ENCODE data around the gene EML2.

Gene EML2

DNA sequence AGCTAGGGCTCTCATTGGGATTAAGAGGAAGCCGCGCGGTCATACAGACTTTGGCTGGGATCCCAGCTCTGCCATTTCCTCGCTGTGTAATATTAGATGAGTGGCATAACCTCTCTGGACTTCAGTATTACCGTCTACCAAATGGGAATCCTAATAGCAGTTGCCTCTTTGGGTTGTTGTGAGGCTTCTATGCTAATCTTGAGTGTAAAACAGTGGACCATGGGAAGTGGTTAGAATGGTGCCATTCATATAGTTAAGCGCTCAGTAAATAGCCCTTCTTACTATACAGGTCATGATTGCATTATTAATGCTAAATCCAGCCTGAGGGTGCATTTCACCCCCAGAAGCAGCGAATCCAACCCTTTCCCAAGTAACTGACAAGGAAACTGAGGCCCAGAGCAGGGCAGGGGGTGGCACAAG lies 54.0 kb downstream of the EML2 start:
- DNase-seq = no peak

DNA sequence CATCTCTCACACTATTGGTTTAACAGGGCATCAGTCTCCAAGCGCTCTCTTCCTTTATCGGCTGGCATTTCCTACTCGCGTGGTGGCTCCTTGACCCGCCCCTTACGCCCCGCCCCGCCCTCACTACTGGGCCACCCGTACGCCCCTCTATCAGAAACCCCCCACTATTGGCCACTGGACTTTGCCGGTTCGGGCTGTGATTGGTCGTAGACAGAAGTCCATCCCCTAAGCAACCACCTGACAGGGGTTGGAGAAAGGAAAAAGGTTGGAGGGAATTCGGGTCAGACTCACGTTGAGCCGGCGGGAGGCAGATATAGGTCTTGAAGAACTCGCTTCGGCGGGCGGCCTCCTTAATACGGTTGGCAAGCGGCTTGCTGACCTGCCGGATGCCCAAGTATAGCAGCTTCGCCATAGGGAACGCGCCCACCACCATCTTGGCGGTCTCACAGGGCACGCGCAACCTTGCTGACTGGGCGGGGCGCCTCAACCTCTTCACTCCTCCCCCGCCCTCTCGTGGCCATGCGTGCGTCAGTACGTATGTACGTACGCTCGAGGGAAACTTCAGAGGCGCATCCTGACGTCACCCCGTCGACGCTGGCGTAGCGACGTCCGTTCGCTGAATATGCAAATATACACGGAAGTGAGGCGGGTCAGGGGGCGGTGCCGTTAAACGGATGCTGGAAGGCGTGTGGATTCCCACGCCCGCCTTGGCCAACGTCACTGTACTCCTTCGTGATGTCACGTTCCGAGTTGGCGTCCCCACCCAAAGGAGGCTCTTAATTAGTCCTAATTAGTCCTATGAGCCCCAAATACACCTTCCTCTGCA lies 54.7 kb downstream of the EML2 start, which contains the start of gene OPA3:
Gene OPA3, minus strand, starts transcription at position 471 of the 826 bp plus-strand sequence. Its CDS starts 38 bp downstream, at position 433.
- peak; percentile 82 to 100 (median 99) for DNase-seq

DNA sequence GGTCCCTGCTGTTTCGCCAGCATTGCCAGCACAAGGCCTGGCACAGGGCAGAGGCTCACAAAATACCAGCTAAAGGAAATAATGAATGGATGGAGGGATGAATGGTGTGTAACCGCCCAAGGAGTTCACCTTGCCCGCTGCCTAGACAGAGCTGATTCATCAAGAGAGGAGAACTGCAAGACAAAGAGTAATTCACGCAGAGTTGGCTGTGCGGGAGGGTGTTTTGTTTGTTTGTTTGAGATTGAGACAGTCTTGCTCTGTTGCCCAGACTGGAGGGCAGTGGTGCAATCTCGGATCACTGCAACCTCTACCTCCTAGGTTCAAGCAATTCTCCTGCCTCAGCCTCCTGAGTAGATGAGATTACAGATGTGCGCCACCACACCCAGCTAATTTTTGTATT lies 57.6 kb downstream of the EML2 start:
- DNase-seq = peak in 1 of 14 donors; percentile 17

DNA sequence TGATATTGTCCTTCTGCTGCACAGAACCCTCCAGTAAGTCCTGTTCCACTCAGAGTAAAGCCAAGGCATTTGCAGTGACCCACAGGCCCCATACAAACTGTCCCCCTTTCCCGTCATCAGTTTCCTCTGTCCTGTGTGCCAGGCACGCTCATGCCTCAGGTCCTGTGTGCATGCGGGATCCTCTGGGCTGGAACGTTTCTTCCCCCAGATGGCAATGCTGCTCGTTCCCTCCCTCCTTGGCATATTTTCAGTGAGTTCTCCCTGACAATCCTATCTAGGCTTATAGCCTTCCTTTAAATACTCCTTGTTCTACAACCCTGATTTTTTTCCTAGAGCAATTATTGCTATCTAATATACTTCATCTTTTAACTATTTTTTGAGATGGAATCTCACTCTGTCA lies 60.3 kb downstream of the EML2 start:
- DNase-seq = peak in 1 of 14 donors; percentile 63

DNA sequence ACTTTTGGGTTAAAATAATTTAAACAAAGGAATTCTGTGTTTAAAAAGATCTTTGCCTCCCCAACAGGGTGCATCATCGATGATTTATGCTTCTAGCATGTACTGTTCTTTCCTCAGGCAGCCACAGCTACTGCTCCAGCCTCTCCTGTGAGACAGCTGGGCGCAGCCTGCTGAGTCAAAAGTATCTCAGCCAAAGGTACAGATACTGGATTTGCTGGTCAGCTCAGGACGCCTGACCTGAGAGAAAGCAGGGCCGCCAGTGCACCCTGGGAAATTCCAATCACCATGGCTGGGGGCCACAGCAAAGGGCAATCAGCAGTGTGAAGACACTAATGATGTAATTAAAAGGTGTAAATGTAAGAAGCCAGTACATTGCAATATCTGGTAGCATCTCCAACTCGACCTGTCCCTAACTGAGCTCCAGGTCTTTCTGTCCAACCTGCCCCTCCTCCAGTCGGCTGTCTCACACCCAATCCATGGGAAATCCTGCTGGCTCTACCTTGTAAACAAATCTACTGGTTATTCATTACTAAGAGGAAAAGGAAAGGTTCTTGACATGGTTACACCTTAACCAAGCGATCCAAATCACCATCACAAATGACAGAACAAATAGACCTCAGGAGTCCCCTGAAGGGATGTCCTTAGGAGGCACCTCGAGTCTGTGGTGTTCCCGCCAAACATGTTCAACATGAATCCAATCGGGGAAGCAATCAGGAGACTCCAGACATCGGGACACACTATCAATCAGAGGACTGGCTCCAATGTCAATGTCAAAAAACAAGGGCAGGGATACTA lies 61.9 kb downstream of the EML2 start:
- DNase-seq = peak in 1 of 14 donors; percentile 27

DNA sequence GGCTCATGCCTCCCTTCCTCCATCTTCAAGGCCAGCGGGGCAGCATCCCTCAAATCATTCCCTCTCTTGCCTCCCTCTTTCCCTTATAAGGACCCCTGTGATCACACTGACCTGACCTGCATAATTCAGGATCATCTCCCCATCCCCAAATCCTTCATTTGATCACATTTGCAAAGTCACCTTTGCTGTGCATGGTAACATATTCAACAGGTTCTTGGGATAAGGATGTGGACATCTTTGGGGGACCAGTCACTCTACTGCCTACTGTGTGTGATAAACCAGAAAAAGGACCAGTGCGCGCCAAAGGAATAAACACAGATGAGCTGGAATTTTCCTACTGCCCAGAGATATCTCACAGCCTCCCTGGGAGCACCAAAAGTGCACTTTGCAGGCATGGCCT lies 62.5 kb downstream of the EML2 start:
- peak in 1 of 14 donors; percentile 25 for DNase-seq

DNA sequence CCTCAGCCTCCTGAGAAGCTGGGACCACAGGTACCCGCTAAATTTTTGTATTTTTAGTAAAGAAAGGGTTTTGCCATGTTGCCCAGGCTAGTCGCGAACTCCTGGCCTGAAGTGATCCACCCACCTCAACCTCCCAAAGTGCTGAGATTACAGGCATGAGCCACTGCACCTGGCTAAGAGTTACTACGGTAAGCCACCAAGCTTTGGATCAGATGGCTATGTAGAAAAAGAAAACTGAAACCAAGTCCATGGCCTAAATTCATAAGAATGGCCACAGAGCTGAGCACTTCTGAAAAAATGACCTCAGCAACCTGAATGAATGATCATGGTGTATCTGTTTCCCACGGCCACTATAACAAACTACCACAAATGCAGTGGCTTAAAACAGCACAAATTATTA lies 64.0 kb downstream of the EML2 start:
- no peak for DNase-seq

DNA sequence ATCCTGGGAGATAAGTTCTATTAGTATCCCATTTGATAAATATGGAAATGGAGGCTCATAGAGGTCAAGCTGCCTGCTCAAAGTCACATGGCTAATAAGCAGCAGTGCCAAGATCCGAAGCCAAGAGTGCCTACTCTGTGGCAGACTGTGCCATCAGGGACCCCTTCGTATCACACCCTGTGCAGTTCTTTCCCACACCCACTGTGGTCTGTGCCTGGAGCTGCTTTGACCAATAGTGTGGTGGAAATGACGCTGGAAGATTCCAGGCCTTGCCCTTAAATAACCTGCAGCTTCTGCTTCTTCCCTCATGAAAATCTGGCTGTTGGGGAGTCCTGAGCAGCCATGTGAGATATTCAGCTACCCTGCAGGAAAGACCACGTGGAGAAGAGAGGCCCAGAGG lies 64.7 kb downstream of the EML2 start:
- peak in 1 of 14 donors; percentile 17 for DNase-seq

DNA sequence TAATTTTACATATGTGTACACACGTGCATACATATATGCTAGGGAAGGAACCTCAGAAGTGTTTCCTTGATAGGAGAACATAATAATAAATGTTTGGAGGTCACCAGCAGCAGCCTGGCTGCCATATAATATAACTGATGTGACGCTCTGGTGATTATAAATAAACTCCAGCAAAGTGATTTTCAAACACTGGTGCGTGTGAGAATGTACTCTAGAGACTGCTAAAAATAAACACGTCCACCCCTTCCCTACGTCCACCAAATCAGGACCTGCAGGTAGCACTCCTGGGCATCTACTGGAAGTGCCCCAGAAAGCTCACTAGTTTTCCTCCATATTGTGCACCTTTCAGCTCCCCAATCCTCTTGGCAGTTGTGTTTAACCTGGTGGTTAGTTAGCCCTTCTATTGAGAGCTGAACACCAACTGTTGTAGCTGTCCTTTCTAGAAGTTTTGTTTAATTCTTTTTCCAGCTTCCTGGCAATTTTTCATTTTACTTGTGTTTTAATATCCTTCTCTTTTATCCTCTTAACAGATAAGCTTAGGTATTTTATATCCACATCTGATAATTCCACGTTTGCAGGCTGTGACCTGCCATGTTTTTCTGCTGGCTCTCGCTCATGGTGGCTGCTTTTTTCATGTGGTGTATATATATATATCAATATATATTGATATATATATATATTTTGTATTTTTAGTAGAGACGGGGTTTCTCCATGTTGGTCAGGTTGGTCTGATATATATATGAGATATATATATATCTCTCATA lies 67.6 kb downstream of the EML2 start:
- no peak for DNase-seq

DNA sequence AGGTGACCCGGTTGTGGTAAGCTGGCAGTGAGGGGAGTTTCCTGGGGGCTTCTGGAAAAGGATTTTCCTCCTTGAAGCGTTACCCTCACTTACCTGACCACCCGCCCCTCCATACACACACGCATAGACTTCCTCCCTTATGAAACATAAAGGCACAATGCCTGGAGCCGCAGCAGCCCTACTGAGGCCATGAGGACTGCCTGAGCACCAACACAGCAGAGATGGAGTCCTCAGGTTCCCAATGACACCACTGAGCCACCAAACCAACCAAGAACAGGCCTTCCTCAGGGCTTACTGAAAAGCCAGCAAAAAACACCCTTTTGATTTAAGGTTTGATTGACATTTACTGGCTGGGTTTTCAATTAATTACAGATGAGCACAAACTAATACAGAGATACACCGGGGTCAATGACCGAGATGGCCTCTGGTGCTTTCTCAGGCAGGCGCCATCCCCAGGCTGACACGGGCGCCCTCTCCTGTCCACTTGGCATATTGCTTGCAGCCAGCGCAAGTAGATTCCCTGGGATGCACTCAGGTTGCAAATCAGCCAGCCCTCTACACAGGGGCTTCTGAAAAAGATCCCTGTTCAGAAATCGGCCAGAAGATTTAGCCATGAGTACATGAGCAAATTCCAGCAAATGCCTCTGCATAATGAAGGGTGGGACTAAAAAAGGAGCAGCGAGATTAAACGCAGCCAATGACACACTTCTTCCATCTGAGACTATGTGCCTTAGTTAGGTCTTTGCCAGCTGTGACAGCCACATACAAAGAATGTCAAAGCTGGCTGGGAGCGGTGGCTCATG lies 69.4 kb downstream of the EML2 start:
- DNase-seq = peak in 6 of 14 donors; percentile 2 to 30 (median 12)

DNA sequence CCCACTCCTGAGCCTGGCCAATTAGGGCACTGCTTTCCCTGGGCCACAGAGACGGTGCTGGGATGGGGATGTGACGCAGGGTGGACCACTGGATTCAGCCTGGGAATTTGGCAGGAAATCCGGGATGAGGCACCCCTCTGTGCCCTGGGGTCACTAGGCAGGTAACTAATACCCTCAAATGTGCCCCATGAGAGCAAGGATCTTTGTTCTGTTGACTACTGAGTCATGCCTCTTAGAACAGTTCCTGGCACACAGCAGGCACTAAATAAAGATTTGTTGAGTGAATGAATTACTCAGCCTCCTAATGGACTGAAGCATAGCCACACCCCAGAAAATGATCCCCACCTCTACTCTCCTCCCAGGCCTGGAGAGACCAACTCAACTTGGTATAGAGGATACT lies 70.5 kb downstream of the EML2 start:
- no peak for DNase-seq

DNA sequence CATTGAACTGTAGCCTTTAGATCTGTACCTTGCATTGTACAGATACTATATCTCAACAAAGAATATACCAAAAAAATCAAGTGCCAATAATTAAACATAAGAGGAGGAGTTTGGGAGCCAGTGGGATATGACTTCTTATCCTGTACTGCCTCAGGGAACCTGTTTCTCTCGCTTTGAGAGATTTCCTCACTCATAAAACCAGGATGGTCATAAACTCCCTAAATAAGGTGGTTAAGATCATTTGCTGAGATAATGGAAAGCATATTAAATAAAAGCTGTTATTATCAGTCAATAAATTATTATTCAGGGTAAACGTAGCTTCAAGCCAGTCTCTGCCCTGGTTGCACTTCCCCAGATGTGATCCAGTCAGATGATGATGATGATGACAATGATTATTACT lies 71.6 kb downstream of the EML2 start:
- no peak for DNase-seq

DNA sequence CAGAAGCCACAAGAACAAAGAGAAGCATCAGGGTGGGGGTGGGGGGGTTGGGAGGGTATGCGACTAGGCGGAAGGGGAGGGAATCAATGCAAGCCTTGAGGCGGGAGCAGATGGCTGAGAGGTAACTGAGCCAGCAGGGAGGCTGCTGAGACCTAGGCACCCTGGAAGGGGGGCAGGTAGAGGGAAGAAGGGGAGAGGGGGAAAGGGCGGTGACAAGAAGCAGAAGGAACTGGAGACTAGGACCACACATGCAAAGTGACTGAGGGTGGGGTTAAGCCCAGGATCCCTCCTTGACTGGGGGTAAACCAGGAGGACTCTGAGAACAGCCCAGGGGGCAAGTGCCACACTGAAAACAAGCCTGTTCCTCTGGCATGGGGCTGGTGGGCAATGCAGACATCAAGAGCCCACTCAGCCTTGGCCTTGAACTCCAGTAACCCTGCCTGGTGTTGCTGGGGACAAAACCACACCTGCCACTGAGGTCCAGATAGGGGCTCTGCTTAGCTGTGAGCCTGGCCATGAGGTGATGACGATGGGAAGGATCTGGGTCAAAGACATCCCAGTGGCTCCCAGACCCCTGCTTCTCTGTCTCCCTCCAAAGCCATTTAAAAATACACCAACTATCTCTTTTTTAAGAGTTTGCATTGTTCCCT lies 74.9 kb downstream of the EML2 start:
- no peak for DNase-seq

DNA sequence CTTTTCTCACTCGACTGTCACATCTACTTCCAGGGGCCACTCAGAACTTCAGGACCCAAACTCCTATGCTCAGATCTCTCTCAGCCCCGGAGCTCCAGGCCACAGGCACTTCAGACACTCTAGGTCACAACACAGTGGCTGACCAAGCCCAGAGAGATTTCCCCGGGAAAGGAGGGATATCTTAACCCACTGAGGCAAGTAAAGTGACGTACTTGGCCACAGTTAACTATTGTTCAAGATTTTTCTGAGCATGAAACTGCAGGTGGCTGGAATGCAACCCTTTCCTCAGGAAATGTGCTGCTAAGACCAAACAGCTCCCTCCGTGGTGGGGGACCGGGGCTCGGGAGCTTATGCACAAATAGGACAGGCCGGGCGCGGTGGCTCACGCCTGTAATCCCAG lies 78.5 kb downstream of the EML2 start:
- DNase-seq = no peak

DNA sequence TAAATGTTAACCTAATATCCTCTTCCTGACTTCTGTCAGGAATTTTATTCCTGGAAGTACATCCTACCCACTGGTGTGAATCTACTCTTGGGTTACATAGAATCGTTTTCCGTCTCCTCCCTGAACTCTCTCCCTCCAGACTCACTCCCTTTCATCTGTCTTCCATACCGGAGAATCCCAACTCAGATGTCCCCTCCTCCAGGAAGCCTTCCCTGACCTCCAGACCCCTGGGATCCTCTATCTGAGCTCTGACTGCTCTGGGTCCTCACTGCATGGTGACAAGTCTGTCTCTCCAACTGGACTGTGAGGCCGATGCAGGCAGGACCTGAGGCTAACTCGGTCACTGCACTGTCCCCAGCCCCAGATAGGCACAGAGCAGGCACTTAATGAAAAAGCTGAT lies 79.2 kb downstream of the EML2 start:
- DNase-seq = no peak
